Measurements from ENCODE around the gene HIVEP3.

The HIVEP3 gene

GRCh38 chr1:41504114-41505035 is 414.3 kb downstream of the HIVEP3 start:
- DNase-seq, result no peak

- no peak for DNase-seq
Measured at GRCh38 chr1:41503538-41504113, 415.1 kb downstream of the HIVEP3 start.

DNA sequence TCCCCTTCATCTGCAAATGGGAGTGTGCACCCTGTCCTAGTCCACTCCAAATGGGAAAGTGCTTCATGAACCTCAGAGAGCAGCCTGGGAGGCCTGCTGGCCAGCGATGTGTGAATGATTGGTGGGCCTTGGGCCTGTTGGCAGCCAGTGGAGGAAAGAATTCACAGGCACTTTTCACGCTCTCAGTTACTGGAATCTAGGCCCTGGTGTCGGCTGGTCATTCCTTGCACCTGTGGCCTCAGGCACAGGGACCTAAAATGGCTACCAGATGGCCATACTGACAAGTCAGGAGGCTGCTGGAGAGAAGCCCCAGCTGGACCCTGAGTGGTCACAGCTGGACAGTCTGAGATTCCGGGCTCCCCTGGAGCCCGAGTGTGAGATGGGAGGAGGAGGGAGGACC is 415.8 kb downstream of the HIVEP3 start:
- DNase-seq, result no peak

DNA sequence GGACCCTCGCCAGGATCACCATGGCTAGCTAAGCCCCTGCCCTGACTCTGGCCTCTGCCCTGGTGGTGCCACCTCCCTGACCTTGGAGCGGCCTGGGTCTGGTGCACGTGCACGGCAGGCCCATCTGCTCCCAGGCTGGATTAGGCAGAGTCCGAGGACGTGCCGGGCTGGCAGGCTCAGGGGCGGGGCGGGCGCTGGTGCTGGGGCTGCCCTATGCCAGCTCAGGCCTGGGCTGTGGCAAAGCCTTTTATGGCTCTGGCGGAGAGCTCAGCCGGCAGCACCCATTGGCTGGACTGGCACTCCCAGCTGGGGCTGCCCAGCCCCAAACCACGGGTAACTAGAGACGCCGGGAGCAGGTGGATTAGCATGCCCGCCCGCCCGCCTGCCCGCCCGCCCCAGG is 417.1 kb downstream of the HIVEP3 start:
- no peak for DNase-seq

- DNase-seq, result no peak
Measured at GRCh38 chr1:41500781-41501518, 417.8 kb downstream of the HIVEP3 start.

GRCh38 chr1:41500378-41500777 is 418.3 kb downstream of the HIVEP3 start:
- DNase-seq, result no peak

- DNase-seq, result no peak
Measured at GRCh38 chr1:41499591-41499990, 419.1 kb downstream of the HIVEP3 start.

GRCh38 chr1:41498804-41499203 is 419.9 kb downstream of the HIVEP3 start:
- DNase-seq, result no peak

DNA sequence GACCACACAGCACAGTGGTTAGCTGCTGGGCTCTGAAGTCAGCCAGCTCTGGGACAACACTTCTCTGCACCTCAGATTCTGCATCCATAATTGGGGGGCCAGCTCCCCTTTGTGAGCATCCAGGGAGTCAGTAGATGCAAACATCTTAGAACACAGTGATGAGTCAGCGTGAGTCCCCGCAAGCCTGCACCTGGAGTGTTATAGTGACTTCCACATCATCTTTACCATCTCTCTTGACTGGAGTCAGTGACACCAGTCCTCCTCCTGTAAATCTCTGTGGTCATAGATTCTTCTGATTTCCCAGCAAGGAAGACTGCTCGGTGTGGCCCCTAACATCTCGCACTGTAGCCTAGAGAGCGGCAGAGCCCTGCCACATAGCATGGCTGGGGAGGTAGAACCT is 420.3 kb downstream of the HIVEP3 start:
- no peak for DNase-seq

DNA sequence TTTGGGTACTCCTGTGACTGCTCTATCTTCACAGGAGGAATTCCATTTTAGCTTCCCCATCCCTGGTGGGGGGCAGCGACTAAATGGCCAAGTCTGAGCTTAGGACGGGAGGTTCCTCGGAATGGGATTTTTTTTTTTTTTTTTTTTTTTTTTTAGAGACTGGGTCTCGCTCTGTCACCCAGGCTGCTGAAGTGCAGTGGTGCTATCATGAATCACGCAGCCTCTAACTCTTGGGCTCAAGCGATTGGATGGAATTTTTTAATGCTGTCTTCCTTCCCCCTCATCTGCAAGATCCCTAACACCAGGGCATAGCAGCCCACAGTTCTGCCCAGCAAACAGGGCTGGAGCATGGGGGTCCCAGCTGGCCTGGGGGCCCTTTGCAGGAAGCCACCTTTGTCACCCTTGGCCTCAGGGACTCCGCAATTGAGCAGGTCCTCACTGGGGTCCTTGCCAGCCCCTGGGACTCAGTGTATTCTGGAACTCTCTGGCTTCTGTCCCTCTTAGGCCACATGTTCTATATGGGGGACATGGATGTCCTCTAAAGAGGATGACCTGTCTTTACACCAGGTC is 421.2 kb downstream of the HIVEP3 start:
- no peak for DNase-seq

- no peak for DNase-seq
Measured at GRCh38 chr1:41497056-41497440, 421.7 kb downstream of the HIVEP3 start.

GRCh38 chr1:41496080-41497055 is 422.4 kb downstream of the HIVEP3 start:
- no peak for DNase-seq

- DNase-seq, result no peak
Measured at GRCh38 chr1:41495210-41495948, 423.3 kb downstream of the HIVEP3 start.

- DNase-seq, result no peak
Measured at GRCh38 chr1:41494351-41495209, 424.1 kb downstream of the HIVEP3 start.

GRCh38 chr1:41493626-41494350 is 424.9 kb downstream of the HIVEP3 start:
- DNase-seq, result no peak

DNA sequence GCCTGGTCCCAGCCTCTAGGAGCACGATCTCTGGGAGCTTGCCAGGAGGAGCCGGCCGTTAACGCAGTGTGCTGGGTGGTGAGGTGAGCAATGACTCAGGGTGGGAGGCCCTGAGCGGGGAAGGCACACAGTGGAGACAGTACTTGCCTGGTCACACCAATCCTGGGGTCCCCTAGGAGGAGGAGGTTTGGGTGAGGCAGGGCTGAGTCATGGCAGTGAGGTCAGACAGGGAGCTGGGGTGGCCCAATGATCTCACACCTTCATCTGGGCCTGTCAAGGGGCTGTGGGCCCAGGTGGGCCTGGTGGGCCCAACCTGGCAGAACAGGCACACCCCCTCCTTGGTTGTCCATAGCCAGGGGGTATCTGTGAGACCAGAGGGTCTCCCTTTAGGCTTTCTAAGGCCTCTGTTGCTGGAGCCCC is 425.6 kb downstream of the HIVEP3 start:
- DNase-seq, result no peak

GRCh38 chr1:41492341-41492848 is 426.3 kb downstream of the HIVEP3 start:
- DNase-seq, result no peak

DNA sequence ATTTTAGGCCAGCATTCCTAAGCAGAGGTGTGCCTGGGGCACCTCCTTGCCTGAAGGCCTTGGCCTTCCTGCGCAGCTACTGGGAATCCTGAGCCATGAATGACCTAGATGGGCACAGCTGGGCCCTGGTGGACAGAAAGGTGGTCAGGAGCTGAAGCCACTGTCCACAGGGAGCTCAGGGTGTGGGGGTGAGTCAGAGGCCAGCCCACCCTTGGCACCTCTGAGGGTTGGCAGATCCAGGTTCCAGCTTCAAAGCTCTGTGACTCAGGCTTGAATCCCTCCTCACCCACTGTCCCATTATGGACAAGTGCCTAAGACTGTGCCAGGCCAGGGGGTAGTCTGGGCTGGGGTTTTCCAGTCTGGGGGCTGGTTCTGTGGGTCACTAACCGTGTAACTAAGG is 427.8 kb downstream of the HIVEP3 start:
- no peak for DNase-seq

DNA sequence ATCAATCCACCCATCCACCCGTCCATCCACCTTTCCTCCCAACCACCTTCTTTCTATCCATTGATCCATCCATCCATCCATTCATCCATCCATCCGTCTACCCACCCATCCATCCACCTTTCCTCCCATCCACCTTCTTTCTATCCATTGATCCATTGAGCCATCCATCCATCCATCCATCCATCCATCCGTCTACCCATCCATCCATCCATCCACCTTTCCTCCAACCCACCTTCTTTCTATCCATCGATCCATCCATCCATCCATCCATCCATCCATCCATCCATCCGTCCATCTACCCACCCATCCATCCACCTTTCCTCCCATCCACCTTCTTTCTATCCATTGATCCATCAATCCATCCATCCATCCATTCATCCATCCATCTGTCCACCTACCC is 429.2 kb downstream of the HIVEP3 start:
- no peak for DNase-seq
